HEK293 (cell line): ENCODE measurements around the gene UBL7.

ENCODE experiments used
- GLIS1 ChIP-seq: fragments of 450-650 bp; formaldehyde crosslinking; IDR thresholded peaks from 2 replicates; pipeline ENCODE4 v1.5.1; 2016; ENCODE audit warnings: missing biosample characterization, missing genetic modification characterization
- HIC1 ChIP-seq: fragments of 450-650 bp; formaldehyde crosslinking; IDR thresholded peaks from 2 replicates; pipeline ENCODE4 v1.5.1; 2016; ENCODE audit warnings: missing biosample characterization, missing genetic modification characterization
- INSM2 ChIP-seq: fragments of 450-650 bp; formaldehyde crosslinking; IDR thresholded peaks from 2 replicates; pipeline ENCODE4 v1.5.1; 2016; ENCODE audit warnings: missing biosample characterization, missing genetic modification characterization
- MEIS1 ChIP-seq: sonication (generic); formaldehyde crosslinking; IDR thresholded peaks from 2 replicates; pipeline ENCODE4 v1.8.1; 2022; ENCODE audit warnings: missing genetic modification reagents, mild to moderate bottlenecking, borderline replicate concordance
- PRDM10 ChIP-seq: fragments of 450-650 bp; formaldehyde crosslinking; IDR thresholded peaks from 2 replicates; pipeline ENCODE4 v1.5.1; 2016; ENCODE audit warnings: missing biosample characterization, missing genetic modification characterization
- SCRT1 ChIP-seq: fragments of 450-650 bp; formaldehyde crosslinking; IDR thresholded peaks from 2 replicates; pipeline ENCODE4 v1.5.1; 2016; ENCODE audit warnings: missing biosample characterization, missing genetic modification characterization, borderline replicate concordance
- ZBTB20 ChIP-seq: fragments of 450-650 bp; formaldehyde crosslinking; IDR thresholded peaks from 2 replicates; pipeline ENCODE4 v1.5.1; 2016; ENCODE audit warnings: missing biosample characterization, missing genetic modification characterization
- ZBTB21 ChIP-seq: fragments of 450-650 bp; formaldehyde crosslinking; IDR thresholded peaks from 2 replicates; pipeline ENCODE4 v1.5.1; 2017; ENCODE audit warnings: missing biosample characterization, missing genetic modification characterization
- ZBTB44 ChIP-seq: fragments of 450-650 bp; IDR thresholded peaks from 2 replicates; pipeline ENCODE4 v1.5.1; 2018; ENCODE audit warnings: missing biosample characterization, mild to moderate bottlenecking, missing genetic modification characterization
- ZBTB48 ChIP-seq: fragments of 450-650 bp; formaldehyde crosslinking; IDR thresholded peaks from 2 replicates; pipeline ENCODE4 v1.5.1; 2016; ENCODE audit warnings: missing biosample characterization, missing genetic modification characterization
- ZEB2 ChIP-seq: fragments of 450-650 bp; formaldehyde crosslinking; IDR thresholded peaks from 2 replicates; pipeline ENCODE4 v1.5.1; 2016; ENCODE audit warnings: missing biosample characterization, missing genetic modification characterization
- ZFP69B ChIP-seq: fragments of 450-650 bp; formaldehyde crosslinking; IDR thresholded peaks from 2 replicates; pipeline ENCODE4 v1.5.1; 2016; ENCODE audit warnings: missing biosample characterization, missing genetic modification characterization
- ZNF114 ChIP-seq: fragments of 450-650 bp; formaldehyde crosslinking; IDR thresholded peaks from 2 replicates; pipeline ENCODE4 v1.5.0; 2017; ENCODE audit warnings: missing biosample characterization, missing genetic modification characterization
- ZNF19 ChIP-seq: fragments of 450-650 bp; formaldehyde crosslinking; IDR thresholded peaks from 2 replicates; pipeline ENCODE4; 2016; ENCODE audit warnings: missing biosample characterization, missing genetic modification characterization, low read depth
- ZNF239 ChIP-seq: fragments of 450-650 bp; formaldehyde crosslinking; IDR thresholded peaks from 2 replicates; pipeline ENCODE4 v1.5.1; 2016; ENCODE audit warnings: missing biosample characterization, missing genetic modification characterization
- ZNF26 ChIP-seq: fragments of 450-650 bp; formaldehyde crosslinking; IDR thresholded peaks from 2 replicates; pipeline ENCODE4 v1.5.1; 2016; ENCODE audit warnings: missing biosample characterization, missing genetic modification characterization
- ZNF398 ChIP-seq: fragments of 450-650 bp; formaldehyde crosslinking; IDR thresholded peaks from 2 replicates; pipeline ENCODE4 v1.5.1; 2017; ENCODE audit warnings: missing biosample characterization, missing genetic modification characterization
- ZNF600 ChIP-seq: fragments of 450-650 bp; formaldehyde crosslinking; IDR thresholded peaks from 2 replicates; pipeline ENCODE4 v1.5.1; 2016; ENCODE audit warnings: missing biosample characterization, missing genetic modification characterization
- ZNF610 ChIP-seq: fragments of 450-650 bp; formaldehyde crosslinking; IDR thresholded peaks from 2 replicates; pipeline ENCODE4 v1.5.1; 2016; ENCODE audit warnings: missing biosample characterization, missing genetic modification characterization, borderline replicate concordance
- ZNF654 ChIP-seq: fragments of 450-650 bp; formaldehyde crosslinking; IDR thresholded peaks from 2 replicates; pipeline ENCODE4 v1.5.1; 2016; ENCODE audit warnings: low read depth, missing biosample characterization, missing genetic modification characterization
- ZNF768 ChIP-seq: fragments of 450-650 bp; formaldehyde crosslinking; IDR thresholded peaks from 2 replicates; pipeline ENCODE4 v1.5.1; 2018; ENCODE audit warnings: missing biosample characterization, mild to moderate bottlenecking, missing genetic modification characterization
- ZNF776 ChIP-seq: fragments of 450-650 bp; formaldehyde crosslinking; IDR thresholded peaks from 2 replicates; pipeline ENCODE4 v1.5.0; 2017; ENCODE audit warnings: missing biosample characterization, missing genetic modification characterization, borderline replicate concordance
- ZNF792 ChIP-seq: fragments of 450-650 bp; formaldehyde crosslinking; IDR thresholded peaks from 2 replicates; pipeline ENCODE4 v1.5.1; 2016; ENCODE audit warnings: missing biosample characterization, missing genetic modification characterization
- ZSCAN18 ChIP-seq: fragments of 450-650 bp; formaldehyde crosslinking; IDR thresholded peaks from 2 replicates; pipeline ENCODE4 v1.5.1; 2016; ENCODE audit warnings: missing biosample characterization, missing genetic modification characterization

The UBL7 gene

GRCh38 chr15:74460871-74461846 lies at the start of gene UBL7 (continued):
- TF ChIP-seq ZSCAN18 (tag by site-specific recombination) (no peak), ZNF398 (peak; percentile 71), ZNF26 (no peak), ZNF792 (tag by site-specific recombination) (peak; percentile 29; the same call in 1 of the 2 replicates), GLIS1 (tag by site-specific recombination) (peak; percentile 79), SCRT1 (tag by site-specific recombination) (peak; percentile 94), ZNF114 (tag by site-specific recombination) (no peak), PRDM10 (tag by site-specific recombination) (peak; percentile 93), ZNF19 (no peak), ZEB2 (tag by site-specific recombination) (peak; percentile 96), ZNF600 (tag by site-specific recombination) (peak; percentile 99), ZNF776 (tag by site-specific recombination) (no peak), ZNF768 (tag by site-specific recombination) (no peak), HIC1 (tag by site-specific recombination) (peak; percentile 57), ZNF610 (tag by site-specific recombination) (no peak; the same call in 1 of the 2 replicates), ZBTB21 (peak; percentile 41; the same call in 1 of the 2 replicates), INSM2 (tag by site-specific recombination) (peak; percentile 67), MEIS1 (CRISPR knock-in tag) (no peak), ZBTB44 (peak; percentile 47; the same call in 1 of the 2 replicates), ZBTB48 (peak; percentile 71), ZBTB20 (tag by site-specific recombination) (peak; percentile 93), ZFP69B (tag by site-specific recombination) (peak; percentile 88), ZNF239 (tag by site-specific recombination) (no peak), ZNF654 (0 out of 2 replicates have a peak, but pooled peaks have one; percentile 7)
